Fibroblast of lung (primary cell): Measurements from ENCODE around the gene GDF2.

ENCODE experiments used
- CTCF ChIP-seq, 2 donors: IDR thresholded peaks in 1 of 2; conservative IDR thresholded peaks in 1 of 2; 1 replicate in 1 of 2; 2 replicates in 1 of 2; pipeline ENCODE4 v1.5.1; 2011 to 2012; ENCODE audit warnings: low read length in 2 of 2, control low read depth in 1 of 2, inconsistent platforms in 1 of 2, low read depth in 1 of 2, mild to moderate bottlenecking in 1 of 2
- EZH2 ChIP-seq: IDR thresholded peaks from 2 replicates; pipeline ENCODE4 v1.5.1; 2012; ENCODE audit warnings: low read length, control low read depth, mild to moderate bottlenecking; ENCODE audit errors: missing control alignments

DNA sequence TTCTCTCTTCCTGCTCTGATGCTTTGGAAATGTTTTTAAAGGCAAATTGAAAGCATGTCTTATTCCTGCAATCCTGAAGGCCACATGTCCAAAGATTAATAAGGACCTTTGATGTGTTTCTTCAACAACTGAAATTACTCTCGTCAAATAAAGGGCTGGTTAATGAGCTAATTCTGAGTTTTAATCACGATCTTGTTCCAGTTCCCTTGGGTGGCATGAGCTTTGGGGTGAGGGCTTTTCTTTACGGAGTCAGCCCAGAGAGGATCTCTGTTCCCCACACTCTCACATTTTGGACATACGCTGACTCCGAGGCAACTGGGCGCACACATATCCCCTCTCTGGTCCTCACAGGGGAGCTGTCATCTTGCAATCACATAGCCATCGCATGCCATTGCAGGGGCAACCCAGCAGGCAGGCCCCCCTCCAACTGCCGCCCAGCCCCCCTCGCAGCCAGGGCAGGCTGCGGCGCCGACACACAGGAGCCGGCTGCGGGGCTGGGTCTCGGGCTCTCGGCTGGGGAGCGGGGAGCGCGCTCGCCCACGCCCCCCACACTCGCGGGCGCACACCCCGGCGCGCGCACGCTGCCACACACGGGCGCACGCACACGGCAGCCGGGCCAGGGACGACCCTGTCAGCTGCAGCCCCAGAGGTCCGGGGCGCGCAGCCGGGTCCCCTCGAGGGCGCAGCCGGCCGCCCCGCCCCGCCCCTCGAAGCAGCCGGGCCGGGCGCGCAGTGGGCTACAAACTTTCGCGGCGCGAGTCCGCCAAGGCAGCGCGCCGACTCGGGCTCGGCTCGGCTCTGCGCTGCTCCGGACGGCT lies 22.4 kb upstream of the GDF2 start, which contains the start of gene GDF10:
- TF ChIP-seq CTCF (conservative IDR thresholded peaks at IDR 0.05 in 1 of 2, IDR thresholded peaks at IDR 0.05 in 1 of 2; ENCODE audit: low read depth in 1 of 2, low read length in 2 of 2) (no peak), EZH2 (peak; percentile 67)
